Measurements from ENCODE around the gene NME4.

DNA sequence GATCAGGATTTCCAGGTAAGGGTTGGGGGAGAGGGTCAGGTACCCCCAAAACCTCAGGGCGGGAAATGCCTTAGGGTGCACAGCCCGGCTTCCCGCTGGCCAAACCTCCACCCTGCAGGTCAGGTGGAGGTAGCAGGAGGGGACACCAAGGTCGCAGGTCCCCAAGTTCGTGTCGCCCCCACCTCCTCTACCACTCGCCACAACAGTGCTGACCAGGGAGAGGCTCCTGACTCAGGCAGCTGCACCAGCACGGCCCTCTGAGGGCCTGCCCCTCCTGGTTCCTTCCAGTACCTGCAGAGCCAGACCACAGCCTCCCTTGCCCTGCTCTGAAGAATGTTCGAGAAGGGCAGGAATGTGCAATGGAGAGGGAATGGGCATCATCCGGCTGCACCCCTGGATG lies 30.5 kb upstream of the NME4 start:
- TF ChIP-seq, protein P1, sequence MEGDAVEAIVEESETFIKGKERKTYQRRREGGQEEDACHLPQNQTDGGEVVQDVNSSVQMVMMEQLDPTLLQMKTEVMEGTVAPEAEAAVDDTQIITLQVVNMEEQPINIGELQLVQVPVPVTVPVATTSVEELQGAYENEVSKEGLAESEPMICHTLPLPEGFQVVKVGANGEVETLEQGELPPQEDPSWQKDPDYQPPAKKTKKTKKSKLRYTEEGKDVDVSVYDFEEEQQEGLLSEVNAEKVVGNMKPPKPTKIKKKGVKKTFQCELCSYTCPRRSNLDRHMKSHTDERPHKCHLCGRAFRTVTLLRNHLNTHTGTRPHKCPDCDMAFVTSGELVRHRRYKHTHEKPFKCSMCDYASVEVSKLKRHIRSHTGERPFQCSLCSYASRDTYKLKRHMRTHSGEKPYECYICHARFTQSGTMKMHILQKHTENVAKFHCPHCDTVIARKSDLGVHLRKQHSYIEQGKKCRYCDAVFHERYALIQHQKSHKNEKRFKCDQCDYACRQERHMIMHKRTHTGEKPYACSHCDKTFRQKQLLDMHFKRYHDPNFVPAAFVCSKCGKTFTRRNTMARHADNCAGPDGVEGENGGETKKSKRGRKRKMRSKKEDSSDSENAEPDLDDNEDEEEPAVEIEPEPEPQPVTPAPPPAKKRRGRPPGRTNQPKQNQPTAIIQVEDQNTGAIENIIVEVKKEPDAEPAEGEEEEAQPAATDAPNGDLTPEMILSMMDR (IDR thresholded peaks at IDR 0.05; ENCODE audit: insufficient read depth, low read length): no peak
- TF ChIP-seq, protein P2, sequence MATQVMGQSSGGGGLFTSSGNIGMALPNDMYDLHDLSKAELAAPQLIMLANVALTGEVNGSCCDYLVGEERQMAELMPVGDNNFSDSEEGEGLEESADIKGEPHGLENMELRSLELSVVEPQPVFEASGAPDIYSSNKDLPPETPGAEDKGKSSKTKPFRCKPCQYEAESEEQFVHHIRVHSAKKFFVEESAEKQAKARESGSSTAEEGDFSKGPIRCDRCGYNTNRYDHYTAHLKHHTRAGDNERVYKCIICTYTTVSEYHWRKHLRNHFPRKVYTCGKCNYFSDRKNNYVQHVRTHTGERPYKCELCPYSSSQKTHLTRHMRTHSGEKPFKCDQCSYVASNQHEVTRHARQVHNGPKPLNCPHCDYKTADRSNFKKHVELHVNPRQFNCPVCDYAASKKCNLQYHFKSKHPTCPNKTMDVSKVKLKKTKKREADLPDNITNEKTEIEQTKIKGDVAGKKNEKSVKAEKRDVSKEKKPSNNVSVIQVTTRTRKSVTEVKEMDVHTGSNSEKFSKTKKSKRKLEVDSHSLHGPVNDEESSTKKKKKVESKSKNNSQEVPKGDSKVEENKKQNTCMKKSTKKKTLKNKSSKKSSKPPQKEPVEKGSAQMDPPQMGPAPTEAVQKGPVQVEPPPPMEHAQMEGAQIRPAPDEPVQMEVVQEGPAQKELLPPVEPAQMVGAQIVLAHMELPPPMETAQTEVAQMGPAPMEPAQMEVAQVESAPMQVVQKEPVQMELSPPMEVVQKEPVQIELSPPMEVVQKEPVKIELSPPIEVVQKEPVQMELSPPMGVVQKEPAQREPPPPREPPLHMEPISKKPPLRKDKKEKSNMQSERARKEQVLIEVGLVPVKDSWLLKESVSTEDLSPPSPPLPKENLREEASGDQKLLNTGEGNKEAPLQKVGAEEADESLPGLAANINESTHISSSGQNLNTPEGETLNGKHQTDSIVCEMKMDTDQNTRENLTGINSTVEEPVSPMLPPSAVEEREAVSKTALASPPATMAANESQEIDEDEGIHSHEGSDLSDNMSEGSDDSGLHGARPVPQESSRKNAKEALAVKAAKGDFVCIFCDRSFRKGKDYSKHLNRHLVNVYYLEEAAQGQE (IDR thresholded peaks at IDR 0.05; ENCODE audit: insufficient replicate concordance, low read depth): no peak
- TF ChIP-seq POLR2AphosphoS5 (IDR thresholded peaks at IDR 0.05; ENCODE audit: low read depth) (no peak), GABPA (IDR thresholded peaks at IDR 0.05; ENCODE audit: low read depth) (no peak), SPI1 (IDR thresholded peaks at IDR 0.05; ENCODE audit: borderline replicate concordance, low read depth) (no peak)

Data from HL-60 (cell line).